COLO668 (cell line): Measurements from ENCODE around the gene CGN.

Experiments
- DNase-seq: peaks from one replicate; lab custom pipeline; 2025; ENCODE audit not compliant: unreplicated experiment; lab: John Stamatoyannopoulos, UW

CGN gene

GRCh38 chr1:151510957-151511635 is at the start of gene CGN:
CGN (plus strand) TSS chr1:151511387; CDS start chr1:151518520, 7,133 bp downstream.
- DNase-seq: peak; percentile 98

GRCh38 chr1:151461694-151462093 is 49.5 kb upstream of the CGN start:
- DNase-seq: no peak

- no peak for DNase-seq
These were observed 46.2 kb upstream of the CGN start for GRCh38 chr1:151465026-151465425.

- DNase-seq: peak; percentile 53
These were observed 38.1 kb upstream of the CGN start for GRCh38 chr1:151472856-151473731.

- DNase-seq: no peak
These were observed 36.4 kb upstream of the CGN start for GRCh38 chr1:151474745-151475144.

GRCh38 chr1:151475175-151475574 is 36.0 kb upstream of the CGN start:
- DNase-seq: no peak

- DNase-seq: no peak
These were observed 35.1 kb upstream of the CGN start for GRCh38 chr1:151476083-151476482.

- DNase-seq: no peak
These were observed 34.1 kb upstream of the CGN start for GRCh38 chr1:151477066-151477465.

GRCh38 chr1:151478140-151478812 is 32.9 kb upstream of the CGN start:
- DNase-seq: no peak

- DNase-seq: no peak
These were observed 32.3 kb upstream of the CGN start for GRCh38 chr1:151478923-151479322.

GRCh38 chr1:151479462-151479861 is 31.7 kb upstream of the CGN start:
- DNase-seq: no peak

- DNase-seq: no peak
These were observed 29.2 kb upstream of the CGN start for GRCh38 chr1:151482017-151482416.

- DNase-seq: no peak
These were observed 25.4 kb upstream of the CGN start for GRCh38 chr1:151485685-151486255.

- DNase-seq: no peak
These were observed 24.6 kb upstream of the CGN start for GRCh38 chr1:151486557-151486956.

- DNase-seq: no peak
These were observed 19.5 kb upstream of the CGN start for GRCh38 chr1:151491641-151492040.

GRCh38 chr1:151492120-151492519 is 19.1 kb upstream of the CGN start:
- DNase-seq: no peak

- no peak for DNase-seq
These were observed 18.1 kb upstream of the CGN start for GRCh38 chr1:151493042-151493441.

- DNase-seq: no peak
These were observed 16.4 kb upstream of the CGN start for GRCh38 chr1:151494741-151495281.

GRCh38 chr1:151495316-151495715 is 15.9 kb upstream of the CGN start:
- DNase-seq: no peak

- DNase-seq: no peak
These were observed 11.8 kb upstream of the CGN start for GRCh38 chr1:151499365-151499764.

- no peak for DNase-seq
These were observed 11.3 kb upstream of the CGN start for GRCh38 chr1:151499930-151500329.
